Tibial artery (tissue), 4 donors: ENCODE results near the gene NHLRC1.

ENCODE experiments used
- DNase-seq, 2 donors: peaks; one replicate each; pipeline ENCODE4 v3.0.0-alpha.2; 2019
- H3K27ac ChIP-seq, 2 donors: fragments of 200-600 bp; sonication (generic) in 1 of 2; 1 replicate in 1 of 2; 2 replicates in 1 of 2; pipeline ENCODE4 v1.5.1; 2018 to 2019; ENCODE audit warnings: mild to moderate bottlenecking in 1 of 2
- H3K27me3 ChIP-seq, 2 donors: fragments of 200-600 bp; sonication (generic) in 1 of 2; one replicate each; pipeline versions ENCODE4 v1.5.1 to v1.6.0; 2016 to 2019
- H3K36me3 ChIP-seq, 3 donors: fragments of 200-600 bp; sonication (generic) in 2 of 3; one replicate each; pipeline ENCODE4 v1.5.1; 2016 to 2019; ENCODE audit warnings: mild to moderate bottlenecking in 2 of 3
- H3K4me1 ChIP-seq, 4 donors: fragments of 200-600 bp; sonication (generic) in 2 of 4; 1 replicate in 3 of 4; 2 replicates in 1 of 4; pipeline ENCODE4 v1.5.1; 2016 to 2019
- H3K4me3 ChIP-seq, 2 donors: fragments of 200-600 bp; sonication (generic) in 1 of 2; 1 replicate in 1 of 2; 2 replicates in 1 of 2; pipeline ENCODE4 v1.5.1; 2018 to 2019; ENCODE audit warnings: mild to moderate bottlenecking in 2 of 2
- H3K9me3 ChIP-seq, 3 donors: fragments of 200-600 bp; sonication (generic) in 1 of 3; one replicate each; pipeline ENCODE4 v1.5.1; 2016 to 2019
- CTCF ChIP-seq, 2 experiments: fragments of 200-600 bp in 1 of 2; fragments of 450-650 bp in 1 of 2; IDR thresholded peaks; one replicate each; pipeline ENCODE4 v1.5.1; 2017 to 2019; ENCODE audit warnings: antibody characterized with exemption in 2 of 2, mild to moderate bottlenecking in 1 of 2, moderate library complexity in 1 of 2
- intact Hi-C: fragments of 100-400 bp; cut with DNase I; formaldehyde crosslinking; loops from one replicate; pipeline ENCODE4 v1.15.0; 2023; ENCODE audit warnings: low total_unique reads

NHLRC1 gene

DNA sequence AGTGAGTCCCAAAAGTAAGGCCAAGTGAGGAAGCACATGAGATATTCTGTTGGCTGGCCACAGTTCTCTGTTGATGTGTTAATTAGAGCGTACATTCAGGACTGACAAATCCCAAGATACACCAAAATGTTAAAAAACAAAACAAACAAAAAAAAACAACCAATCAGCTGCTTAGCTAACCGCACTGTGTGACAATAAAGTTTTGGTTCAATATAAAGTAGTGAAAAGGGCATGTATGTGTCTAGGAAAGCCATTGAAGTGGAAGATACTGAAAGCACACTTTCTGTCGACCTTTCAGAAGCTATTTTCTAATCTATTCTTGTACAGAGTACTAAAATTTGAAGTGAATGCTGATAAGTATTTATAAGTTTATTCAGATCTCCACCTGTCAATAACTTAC, 26.1 kb downstream of the NHLRC1 start:
- TF ChIP-seq CTCF (IDR thresholded peaks at IDR 0.05): no peak
- H3K36me3 ChIP-seq: no peaks in the 10 kb centered on the region
- peaks cover 0 to 5% (median under 1%) of the 10 kb centered on the region in 4 donors for H3K4me1 ChIP-seq
- no peaks in the 10 kb centered on the region for H3K9me3 ChIP-seq
- no peaks in the 10 kb centered on the region for H3K27me3 ChIP-seq
- H3K4me3 ChIP-seq: no peak overlapping the region
- DNase-seq: no peak
- intact Hi-C loops: no loop called here
- H3K27ac ChIP-seq: no peak overlapping the region

GRCh38 chr6:18091382-18091781, 31.1 kb downstream of the NHLRC1 start:
- Histone ChIP-seq H3K36me3 (no peaks in the 10 kb centered on the region), H3K27ac (no peak overlapping the region), H3K27me3 (no peaks in the 10 kb centered on the region), H3K4me3 (no peak overlapping the region), H3K4me1 (no peaks in the 10 kb centered on the region), H3K9me3 (peaks cover 0 to 7% (median 0%) of the 10 kb centered on the region in 3 donors)
- no peak for TF ChIP-seq CTCF (IDR thresholded peaks at IDR 0.05)
- intact Hi-C loops: no loop called here
- no peak for DNase-seq

- Histone ChIP-seq H3K27me3 (no peaks in the 10 kb centered on the region), H3K9me3 (peaks cover 0 to 7% (median 0%) of the 10 kb centered on the region in 3 donors), H3K4me3 (no peak overlapping the region), H3K4me1 (no peaks in the 10 kb centered on the region), H3K36me3 (no peaks in the 10 kb centered on the region), H3K27ac (no peak overlapping the region)
- intact Hi-C loops: no loop called here
- TF ChIP-seq CTCF (IDR thresholded peaks at IDR 0.05): no peak
- DNase-seq: no peak
Observed at GRCh38 chr6:18090349-18090786, 32.1 kb downstream of the NHLRC1 start.

GRCh38 chr6:18088419-18089296, 33.8 kb downstream of the NHLRC1 start:
- DNase-seq: no peak
- Histone ChIP-seq H3K27me3 (no peaks in the 10 kb centered on the region), H3K36me3 (no peaks in the 10 kb centered on the region), H3K27ac (no peak overlapping the region), H3K4me3 (no peak overlapping the region), H3K4me1 (no peaks in the 10 kb centered on the region), H3K9me3 (peaks cover 0 to 7% (median 0%) of the 10 kb centered on the region in 3 donors)
- intact Hi-C loops: no loop called here
- TF ChIP-seq CTCF (IDR thresholded peaks at IDR 0.05): no peak

- Histone ChIP-seq H3K27me3 (no peaks in the 10 kb centered on the region), H3K4me1 (peaks cover 0 to 2% (median 0%) of the 10 kb centered on the region in 4 donors), H3K4me3 (no peak overlapping the region), H3K36me3 (no peaks in the 10 kb centered on the region), H3K9me3 (peaks cover 0 to 7% (median 0%) of the 10 kb centered on the region in 3 donors), H3K27ac (no peak overlapping the region)
- intact Hi-C loops: no loop called here
- TF ChIP-seq CTCF (IDR thresholded peaks at IDR 0.05): no peak
- DNase-seq: no peak
Observed at GRCh38 chr6:18087396-18088165, 34.9 kb downstream of the NHLRC1 start.
